GM23338 (cell line): ENCODE results near the gene TGFBI. TPM values are rescaled to one million over a fixed set of nuclear protein-coding genes. Genes with fewer than 3 reads are reported as not detected.

Experiments
- ATAC-seq: fragments of 200-7000 bp; cut with Tn5 transposase; 3 replicates; pipeline ENCODE4 v1.9.1; 2020
- DNase-seq: peaks from one replicate; pipeline ENCODE4 v3.0.0-alpha.2; 2015; ENCODE audit warnings: low spot score
- H2AFZ ChIP-seq: fragments of 200-600 bp; sonication (generic); 2 replicates; pipeline ENCODE4 v1.8.0; 2016; ENCODE audit warnings: antibody characterized with exemption, mild to moderate bottlenecking, moderate library complexity
- H3F3A ChIP-seq: fragments of 200-600 bp; sonication (generic); replicated peaks from 2 replicates; pipeline ENCODE4 v1.8.0; 2017; ENCODE audit warnings: antibody characterized with exemption, mixed run types, low read depth
- H3K27ac ChIP-seq: fragments of 200-600 bp; sonication (generic); 2 replicates; pipeline ENCODE4 v1.6.1; 2016; ENCODE audit warnings: low read depth
- H3K27me3 ChIP-seq: fragments of 200-600 bp; sonication (generic); 2 replicates; pipeline ENCODE4 v1.8.0; 2016; ENCODE audit warnings: mild to moderate bottlenecking, mixed run types, moderate library complexity; ENCODE audit not compliant: insufficient read depth
- H3K36me3 ChIP-seq: fragments of 200-600 bp; sonication (generic); 2 replicates; pipeline ENCODE4 v1.8.0; 2016; ENCODE audit warnings: mild to moderate bottlenecking; ENCODE audit not compliant: insufficient read depth
- H3K4me1 ChIP-seq: fragments of 200-600 bp; sonication (generic); 2 replicates; pipeline ENCODE4 v1.8.0; 2016; ENCODE audit warnings: mild to moderate bottlenecking, moderate library complexity; ENCODE audit not compliant: insufficient read depth
- H3K4me2 ChIP-seq: fragments of 200-600 bp; sonication (generic); 2 replicates; pipeline ENCODE4 v1.7.1; 2017; ENCODE audit warnings: mixed run types
- H3K4me3 ChIP-seq: fragments of 200-600 bp; sonication (generic); 2 replicates; pipeline ENCODE4 v1.6.1; 2016; ENCODE audit warnings: mixed run types
- H3K79me2 ChIP-seq: fragments of 200-600 bp; sonication (generic); replicated peaks from 2 replicates; pipeline ENCODE4 v1.8.0; 2017; ENCODE audit warnings: mild to moderate bottlenecking; ENCODE audit not compliant: insufficient read depth
- H3K9me2 ChIP-seq: fragments of 200-600 bp; sonication (generic); 2 replicates; pipeline ENCODE4 v1.8.0; 2017; ENCODE audit not compliant: insufficient read depth
- H4K20me1 ChIP-seq: fragments of 200-600 bp; sonication (generic); replicated peaks from 2 replicates; pipeline ENCODE4 v1.8.0; 2017; ENCODE audit warnings: mild to moderate bottlenecking; ENCODE audit not compliant: insufficient read depth
- H3K27ac Mint-ChIP-seq: 2 replicates; pipeline ENCODE4 v1.8.0; 2020; ENCODE audit warnings: inconsistent platforms, mild to moderate bottlenecking, moderate library complexity, mixed read lengths
- H3K27me3 Mint-ChIP-seq: 3 replicates; pipeline ENCODE4 v1.8.0; 2022; ENCODE audit warnings: low read depth, mild to moderate bottlenecking, moderate library complexity, mixed read lengths, inconsistent platforms; ENCODE audit not compliant: insufficient read depth, poor library complexity
- H3K36me3 Mint-ChIP-seq: 3 replicates; pipeline ENCODE4 v1.8.0; 2021; ENCODE audit warnings: low read depth, mild to moderate bottlenecking, inconsistent platforms, moderate library complexity, mixed read lengths
- H3K4me1 Mint-ChIP-seq: 3 replicates; pipeline ENCODE4 v1.8.0; 2020; ENCODE audit warnings: mild to moderate bottlenecking, inconsistent platforms, mixed read lengths
- H3K4me3 Mint-ChIP-seq: 3 replicates; pipeline ENCODE4 v1.8.0; 2021; ENCODE audit warnings: moderate library complexity, mild to moderate bottlenecking, inconsistent platforms, mixed read lengths
- H3K9me3 Mint-ChIP-seq: 3 replicates; pipeline ENCODE4 v1.8.0; 2020; ENCODE audit warnings: moderate library complexity, mild to moderate bottlenecking, inconsistent platforms, mixed read lengths
- CREB1 ChIP-seq: fragments of 250-450 bp; sonication (Bioruptor Pico); IDR thresholded peaks from 2 replicates; pipeline ENCODE4 v1.5.0; 2020; ENCODE audit warnings: low read depth, mild to moderate bottlenecking, moderate library complexity
- CTCF ChIP-seq, 2 experiments: fragments of 200-600 bp in 1 of 2; sonication (generic) in 1 of 2; conservative IDR thresholded peaks; 2 replicates each; pipeline versions ENCODE4 v1.5.1 to v1.6.1; 2016 to 2017; ENCODE audit warnings: antibody characterized with exemption in 2 of 2, low read depth in 2 of 2, mild to moderate bottlenecking in 2 of 2, moderate library complexity in 1 of 2
- ETS1 ChIP-seq: IDR thresholded peaks from 2 replicates; pipeline ENCODE4 v1.6.1; 2016; ENCODE audit warnings: antibody characterized with exemption
- EZH2 ChIP-seq: fragments of 200-600 bp; sonication (generic); IDR thresholded peaks from one replicate; pipeline ENCODE4 v1.8.0; 2017; ENCODE audit warnings: antibody characterized with exemption, mild to moderate bottlenecking, low read depth; ENCODE audit not compliant: unreplicated experiment
- EZH2phosphoT487 ChIP-seq: fragments of 200-600 bp; sonication (generic); IDR thresholded peaks from one replicate; pipeline ENCODE4 v1.8.1; 2018; ENCODE audit warnings: antibody characterized with exemption; ENCODE audit not compliant: unreplicated experiment
- JUNB ChIP-seq: IDR thresholded peaks from one replicate; pipeline ENCODE4 v1.6.1; 2016; ENCODE audit warnings: antibody characterized with exemption; ENCODE audit not compliant: unreplicated experiment
- NANOG ChIP-seq: IDR thresholded peaks from 2 replicates; pipeline ENCODE4 v1.6.1; 2016; ENCODE audit warnings: antibody characterized with exemption, borderline replicate concordance
- POLR2AphosphoS5 ChIP-seq: IDR thresholded peaks from 2 replicates; pipeline ENCODE4 v1.6.1; 2016; ENCODE audit warnings: antibody characterized with exemption, low read depth
- REST ChIP-seq: IDR thresholded peaks from one replicate; pipeline ENCODE4 v1.6.1; 2018; ENCODE audit warnings: antibody characterized with exemption; ENCODE audit not compliant: unreplicated experiment
- STAT1 ChIP-seq: IDR thresholded peaks from one replicate; pipeline ENCODE4 v1.6.1; 2016; ENCODE audit warnings: antibody characterized with exemption; ENCODE audit not compliant: unreplicated experiment
- ZNF114 ChIP-seq: fragments of 250-450 bp; sonication (Bioruptor Pico); IDR thresholded peaks from 2 replicates; pipeline ENCODE4 v1.5.0; 2020; ENCODE audit warnings: mild to moderate bottlenecking, moderate library complexity
- ZNF331 ChIP-seq: fragments of 250-450 bp; sonication (Bioruptor Pico); IDR thresholded peaks from 2 replicates; pipeline ENCODE4 v1.5.0; 2020; ENCODE audit warnings: low read depth, mild to moderate bottlenecking, moderate library complexity
- ZNF462 ChIP-seq: fragments of 250-450 bp; sonication (Bioruptor Pico); IDR thresholded peaks from 2 replicates; pipeline ENCODE4 v1.5.0; 2020; ENCODE audit warnings: mild to moderate bottlenecking, moderate library complexity
- polyA plus RNA-seq: library from polyadenylated mRNA; unstranded; fragments of >200 nt; fragmentation: Nextera tagmentation; extraction: Ambion mirVana; gene quantifications from 2 replicates; pipeline ENCODE4 v1.2.1, GENCODE V29; 2016
- total RNA-seq: library from RNA; depleted of rRNA; stranded (reverse); fragments of >200 nt; shearing (Covaris generic); gene quantifications from 2 replicates; pipeline ENCODE4 v1.2.3, GENCODE V29; 2014

TGFBI gene
- total and polyA plus RNA-seq, 2 experiments from 2014 or later: 8.9 to 9.4 TPM

GRCh38 chr5:136000932-136001331 is 27.9 kb upstream of the TGFBI start:
- H3K27me3 Mint-ChIP-seq: peaks cover 2% of the 10 kb centered on the region
- no peak overlapping the region; the same call in 1 of the 2 replicates for H2AFZ ChIP-seq
- no peak overlapping the region for H3K27ac ChIP-seq
- H3K9me2 ChIP-seq: no peaks in the 10 kb centered on the region
- no peaks in the 10 kb centered on the region for H3K9me3 Mint-ChIP-seq
- no peaks in the 10 kb centered on the region for H3K27me3 ChIP-seq
- no peak overlapping the region for H3K4me3 ChIP-seq
- DNase-seq (no peak), ATAC-seq (no peak)
- no peak overlapping the region for H3K4me3 Mint-ChIP-seq
- no peaks in the 10 kb centered on the region for H3K4me1 Mint-ChIP-seq
- no peaks in the 10 kb centered on the region for H4K20me1 ChIP-seq
- H3K27ac Mint-ChIP-seq: no peak overlapping the region
- no peaks in the 10 kb centered on the region for H3K4me1 ChIP-seq
- H3K4me2 ChIP-seq: no peak overlapping the region
- TF ChIP-seq CTCF (conservative IDR thresholded peaks at IDR 0.05; ENCODE audit: low read depth in 2 of 2): no peak
- no peak for TF ChIP-seq CREB1 (CRISPR knock-in tag)
- no peak for TF ChIP-seq ZNF114 (CRISPR knock-in tag)
- no peak for TF ChIP-seq ZNF331 (CRISPR knock-in tag)
- TF ChIP-seq EZH2: no peak
- TF ChIP-seq EZH2phosphoT487: no peak
- TF ChIP-seq ETS1: no peak
- no peak for TF ChIP-seq REST
- TF ChIP-seq ZNF462 (CRISPR knock-in tag): no peak
- TF ChIP-seq NANOG: no peak
- no peak for TF ChIP-seq JUNB
- TF ChIP-seq STAT1: no peak
- no peak for TF ChIP-seq POLR2AphosphoS5
- H3K36me3 Mint-ChIP-seq: no peaks in the 10 kb centered on the region
- H3K36me3 ChIP-seq: no peaks in the 10 kb centered on the region
- H3F3A ChIP-seq: no peaks in the 10 kb centered on the region
- H3K79me2 ChIP-seq: no peaks in the 10 kb centered on the region
